ENCODE measurements around the gene ABRACL.

GRCh38 chr6:139013185-139013800, 15.3 kb upstream of the ABRACL start:
- TF ChIP-seq POLR2A (IDR thresholded peaks at IDR 0.05; ENCODE audit: low read length) (no peak), GATA1 (IDR thresholded peaks at IDR 0.05; ENCODE audit: low read depth, low read length) (no peak)
